22Rv1 (cell line): ENCODE measurements around the gene RAMP3.

ENCODE experiments used
- H3K27ac ChIP-seq: fragments of 450-650 bp; 2 replicates; pipeline ENCODE4 v1.5.1; 2017
- CTCF ChIP-seq: fragments of 450-650 bp; IDR thresholded peaks from 2 replicates; pipeline ENCODE4 v1.5.1; 2017; ENCODE audit warnings: mild to moderate bottlenecking
- ZFX ChIP-seq: fragments of 450-650 bp; IDR thresholded peaks from 2 replicates; pipeline ENCODE4 v1.6.1; 2017; ENCODE audit warnings: antibody characterized with exemption, borderline replicate concordance

RAMP3 gene

GRCh38 chr7:45190406-45191165, 33.0 kb downstream of the RAMP3 start:
- TF ChIP-seq ZFX (no peak), CTCF (no peak)
- no peak overlapping the region for H3K27ac ChIP-seq

- no peak overlapping the region for H3K27ac ChIP-seq
- TF ChIP-seq CTCF (no peak), ZFX (no peak)
Observed at GRCh38 chr7:45191396-45191795, 33.8 kb downstream of the RAMP3 start.

DNA sequence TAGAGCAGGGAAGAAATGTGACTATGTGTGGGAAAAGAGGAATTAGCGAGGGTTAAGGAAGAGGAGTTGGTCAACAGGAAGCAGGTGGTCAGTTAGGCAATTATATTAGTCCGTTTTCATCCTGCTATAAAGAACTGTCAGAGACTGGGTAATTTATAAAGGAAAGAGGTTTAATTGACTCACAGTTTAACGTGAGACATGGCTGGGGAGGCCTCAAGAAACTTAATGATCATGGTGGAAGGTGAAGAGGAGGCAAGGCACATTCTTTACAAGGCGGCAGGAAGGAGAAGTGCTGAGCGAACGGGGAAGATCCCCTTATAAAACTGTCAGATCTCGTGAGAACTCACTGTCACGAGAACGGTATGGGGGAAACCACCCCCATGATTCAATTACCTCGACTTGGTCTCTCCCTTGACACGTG, 35.0 kb downstream of the RAMP3 start:
- no peak for TF ChIP-seq CTCF

GRCh38 chr7:45193828-45194227, 36.2 kb downstream of the RAMP3 start:
- TF ChIP-seq ZFX (no peak), CTCF (no peak)

More for the DNA sequence above, 35.0 kb downstream of the RAMP3 start:
- H3K27ac ChIP-seq, result no peak overlapping the region

DNA sequence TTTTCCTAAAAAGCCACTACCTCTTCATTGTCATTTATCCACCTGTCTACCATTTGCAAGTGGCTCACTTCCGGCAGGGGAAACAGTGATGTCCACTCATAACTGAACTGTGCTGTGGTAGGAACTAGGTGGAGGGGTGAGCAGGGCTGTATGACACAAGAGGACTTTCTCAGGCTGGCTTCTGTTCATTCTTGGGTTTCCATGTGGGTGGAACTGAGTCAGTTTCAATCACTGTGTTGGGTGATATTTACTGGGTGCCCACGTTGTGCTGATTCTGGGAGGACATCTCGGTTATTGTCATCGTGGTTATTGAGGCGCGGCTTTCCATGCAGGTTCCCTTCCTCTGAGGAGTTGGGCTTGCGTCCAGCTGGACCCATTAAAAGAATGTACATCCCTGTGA, 38.8 kb downstream of the RAMP3 start:
- TF ChIP-seq CTCF (no peak), ZFX (no peak)
- no peak overlapping the region for H3K27ac ChIP-seq

More at GRCh38 chr7:45193828-45194227, 36.2 kb downstream of the RAMP3 start:
- no peak overlapping the region for H3K27ac ChIP-seq

DNA sequence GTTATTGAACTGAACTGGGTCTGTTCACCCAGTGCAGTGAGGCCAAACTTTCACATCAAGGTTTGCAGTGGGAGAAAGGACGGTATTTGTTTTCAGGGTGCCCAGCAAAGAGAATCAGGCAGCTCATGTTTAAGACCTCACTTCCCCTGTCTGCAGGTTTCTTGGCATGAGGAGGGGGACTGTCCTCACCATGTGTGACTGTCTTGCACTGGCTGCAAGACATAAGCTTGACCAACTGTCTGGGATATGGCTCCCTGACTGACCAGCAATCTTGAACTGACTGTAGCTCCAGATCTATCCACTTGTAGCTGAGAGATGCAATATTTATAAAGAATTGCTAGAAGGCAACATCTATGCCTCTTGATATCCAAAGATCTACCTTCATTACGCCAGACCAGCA, 39.9 kb downstream of the RAMP3 start:
- TF ChIP-seq ZFX (no peak), CTCF (no peak)
- no peak overlapping the region for H3K27ac ChIP-seq

DNA sequence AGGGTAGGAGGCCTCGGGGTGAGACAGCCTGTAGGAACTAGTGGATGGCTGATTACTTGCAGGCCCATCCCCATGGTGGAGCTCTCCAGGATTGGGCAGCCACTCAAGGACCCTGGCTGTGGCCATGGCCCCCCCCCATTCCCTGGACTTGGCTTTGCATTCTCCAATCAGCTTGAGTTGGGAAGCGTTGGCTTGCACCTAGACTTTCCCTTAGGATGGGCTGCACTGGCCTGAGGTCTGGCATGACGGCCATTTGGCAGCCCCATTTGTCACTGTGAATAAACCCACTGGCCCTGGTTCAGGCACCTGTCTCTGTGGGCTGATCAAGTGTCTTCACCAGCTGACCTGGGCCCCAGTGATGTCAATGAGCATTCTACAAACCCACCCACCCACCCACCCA, 41.4 kb downstream of the RAMP3 start:
- H3K27ac ChIP-seq, result no peak overlapping the region
- TF ChIP-seq CTCF, result no peak
- TF ChIP-seq ZFX, result no peak
